IMR-90 (cell line): Measurements from ENCODE around the gene SAMD11. TPM values are rescaled to one million over a fixed set of nuclear protein-coding genes. Genes with fewer than 3 reads are reported as not detected.
A peak's percentile ranks its signal among the peaks of the same experiment; 100 is the strongest.

Experiments used
- ATAC-seq: fragments of 200-7000 bp; cut with Tn5 transposase; 2 replicates; pipeline ENCODE4 v1.9.1; 2020; ENCODE audit warnings: low read depth, mild to moderate bottlenecking, moderate library complexity
- BruUV-seq: library from RNA; stranded (reverse); fragments of 400-500 nt; replicated peaks from 2 replicates; lab custom pipeline; 2021; lab: Mats Ljungman, UMichigan
- CTCF ChIA-PET: fragments of 300-600 bp; formaldehyde crosslinking; extraction: SDS; loops from one replicate; lab custom pipeline; 2021; ENCODE audit warnings: antibody characterized with exemption; lab: Yijun Ruan, JAX
- POLR2A ChIA-PET: fragments of 300-600 bp; sonication (Branson Sonifier 250); formaldehyde crosslinking; loops from one replicate; lab custom pipeline; 2022; ENCODE audit warnings: antibody characterized with exemption; ENCODE audit not compliant: unreplicated experiment; lab: Charles Lee
- DNase-seq: peaks from one replicate; pipeline ENCODE4 v3.0.0; 2013
- H2AFZ ChIP-seq: replicated peaks from 2 replicates; pipeline ENCODE3; 2013; ENCODE audit warnings: low read length, mild to moderate bottlenecking; ENCODE audit not compliant: poor library complexity
- H2AK5ac ChIP-seq: 2 replicates; pipeline ENCODE4 v1.6.1; 2013; ENCODE audit warnings: low read depth, low read length, inconsistent platforms
- H2AK9ac ChIP-seq: replicated peaks from 2 replicates; pipeline ENCODE3; 2013; ENCODE audit warnings: mild to moderate bottlenecking, low read depth, low read length, moderate library complexity; ENCODE audit not compliant: poor library complexity
- H2BK120ac ChIP-seq: 2 replicates; pipeline ENCODE4 v1.6.1; 2013; ENCODE audit warnings: low read depth, low read length, inconsistent platforms
- H2BK15ac ChIP-seq: 3 replicates; pipeline ENCODE4 v1.6.1; 2013; ENCODE audit warnings: low read depth, low read length, inconsistent platforms
- H2BK20ac ChIP-seq: 2 replicates; pipeline ENCODE4 v1.6.1; 2013; ENCODE audit warnings: low read depth, mild to moderate bottlenecking, inconsistent platforms, low read length, moderate library complexity
- H2BK5ac ChIP-seq: 2 replicates; pipeline ENCODE4 v1.6.1; 2013; ENCODE audit warnings: mild to moderate bottlenecking, low read depth, low read length, inconsistent platforms; ENCODE audit not compliant: poor library complexity, severe bottlenecking
- H3K14ac ChIP-seq: replicated peaks from 2 replicates; pipeline ENCODE4 v1.6.1; 2013; ENCODE audit warnings: low read depth, low read length, inconsistent platforms
- H3K18ac ChIP-seq: 2 replicates; pipeline ENCODE4 v1.6.1; 2013; ENCODE audit warnings: low read depth, low read length, control low read depth
- H3K23ac ChIP-seq: 2 replicates; pipeline ENCODE4 v1.6.1; 2013; ENCODE audit warnings: low read depth, low read length, inconsistent platforms
- H3K27ac ChIP-seq: 2 replicates; pipeline ENCODE4 v1.5.1; 2013; ENCODE audit warnings: mild to moderate bottlenecking, control low read depth, low read length; ENCODE audit not compliant: insufficient read depth
- H3K27me3 ChIP-seq: 2 replicates; pipeline ENCODE4 v1.6.1; 2013; ENCODE audit warnings: low read length; ENCODE audit not compliant: control insufficient read depth, insufficient read depth
- H3K36me3 ChIP-seq: 2 replicates; pipeline ENCODE4 v1.6.1; 2013; ENCODE audit warnings: low read length, mixed read lengths; ENCODE audit not compliant: control insufficient read depth, insufficient read depth
- H3K4ac ChIP-seq: 2 replicates; pipeline ENCODE4 v1.6.1; 2013; ENCODE audit warnings: low read depth, low read length, inconsistent platforms
- H3K4me1 ChIP-seq: 2 replicates; pipeline ENCODE4 v1.6.1; 2013; ENCODE audit warnings: low read length, mixed read lengths; ENCODE audit not compliant: control insufficient read depth, insufficient read depth
- H3K4me2 ChIP-seq: 2 replicates; pipeline ENCODE4 v1.6.1; 2013; ENCODE audit warnings: low read depth, mild to moderate bottlenecking, control low read depth, low read length, moderate library complexity
- H3K4me3 ChIP-seq: 2 replicates; pipeline ENCODE4 v1.5.1; 2013; ENCODE audit warnings: low read depth, mild to moderate bottlenecking, control low read depth, low read length, moderate library complexity; ENCODE audit not compliant: insufficient read depth
- H3K56ac ChIP-seq: 2 replicates; pipeline ENCODE4 v1.6.1; 2013; ENCODE audit warnings: low read length, inconsistent platforms; ENCODE audit not compliant: insufficient read depth; ENCODE audit errors: extremely low read depth
- H3K79me1 ChIP-seq, 2 experiments: 2 replicates each; pipeline ENCODE4 v1.6.1; 2013; ENCODE audit warnings: low read length in 2 of 2, inconsistent platforms in 1 of 2, low read depth in 1 of 2
- H3K9ac ChIP-seq: 2 replicates; pipeline ENCODE4 v1.6.1; 2013; ENCODE audit warnings: low read depth, low read length, control low read depth
- H3K9me1 ChIP-seq: 2 replicates; pipeline ENCODE4 v1.6.1; 2013; ENCODE audit warnings: low read length, inconsistent platforms; ENCODE audit not compliant: insufficient read depth
- H3K9me3 ChIP-seq: 2 replicates; pipeline ENCODE4 v1.6.1; 2013; ENCODE audit warnings: low read length; ENCODE audit not compliant: control insufficient read depth, insufficient read depth
- H4K20me1 ChIP-seq: 2 replicates; pipeline ENCODE4 v1.6.1; 2013; ENCODE audit warnings: low read length, inconsistent platforms; ENCODE audit not compliant: insufficient read depth
- H4K5ac ChIP-seq: 2 replicates; pipeline ENCODE4 v1.6.1; 2013; ENCODE audit warnings: mild to moderate bottlenecking, low read depth, low read length, control low read depth
- H4K8ac ChIP-seq, 2 experiments: 2 replicates each; pipeline ENCODE4 v1.6.1; 2013; ENCODE audit warnings: low read depth in 2 of 2, low read length in 2 of 2, control low read depth in 1 of 2, inconsistent platforms in 1 of 2
- H4K91ac ChIP-seq: 2 replicates; pipeline ENCODE4 v1.6.1; 2013; ENCODE audit warnings: low read depth, low read length, inconsistent platforms; ENCODE audit not compliant: insufficient read depth
- BHLHE40 ChIP-seq: fragments of 150-350 bp; IDR thresholded peaks from 2 replicates; pipeline ENCODE4 v1.6.1; 2016; ENCODE audit warnings: mild to moderate bottlenecking, low read depth, low read length
- CEBPB ChIP-seq: IDR thresholded peaks from 2 replicates; pipeline ENCODE4 v1.6.1; 2012; ENCODE audit warnings: low read depth, low read length, improper control_type of control experiment
- CTCF ChIP-seq: conservative IDR thresholded peaks from 2 replicates; pipeline ENCODE4 v1.5.1; 2012; ENCODE audit warnings: mild to moderate bottlenecking, low read depth, low read length, improper control_type of control experiment
- ELK1 ChIP-seq: fragments of 150-350 bp; IDR thresholded peaks from 2 replicates; pipeline ENCODE4 v1.6.1; 2016; ENCODE audit warnings: low read depth, mild to moderate bottlenecking, low read length, moderate library complexity, borderline replicate concordance
- FOS ChIP-seq: fragments of 150-350 bp; IDR thresholded peaks from 2 replicates; pipeline ENCODE4 v1.6.1; 2016; ENCODE audit warnings: low read depth, low read length
- MAFK ChIP-seq: IDR thresholded peaks from 2 replicates; pipeline ENCODE4 v1.6.1; 2012; ENCODE audit warnings: low read depth, low read length, improper control_type of control experiment
- MAZ ChIP-seq: IDR thresholded peaks from 2 replicates; pipeline ENCODE4 v1.6.1; 2012; ENCODE audit warnings: low read depth, mild to moderate bottlenecking, low read length, improper control_type of control experiment, moderate library complexity, borderline replicate concordance
- MXI1 ChIP-seq: IDR thresholded peaks from 2 replicates; pipeline ENCODE4 v1.6.1; 2012; ENCODE audit warnings: low read depth, mild to moderate bottlenecking, low read length, moderate library complexity, borderline replicate concordance
- NFE2L2 ChIP-seq: fragments of 150-350 bp; IDR thresholded peaks from 2 replicates; pipeline ENCODE4 v1.6.1; 2016; ENCODE audit warnings: low read depth, mild to moderate bottlenecking, low read length
- POLR2A ChIP-seq: IDR thresholded peaks from 2 replicates; pipeline ENCODE4 v1.6.1; 2012; ENCODE audit warnings: mild to moderate bottlenecking, low read depth, low read length
- RAD21 ChIP-seq: IDR thresholded peaks from 2 replicates; pipeline ENCODE4 v1.6.1; 2012; ENCODE audit warnings: low read length, improper control_type of control experiment
- RCOR1 ChIP-seq: IDR thresholded peaks from 2 replicates; pipeline ENCODE4 v1.6.1; 2012; ENCODE audit warnings: mild to moderate bottlenecking, low read length, improper control_type of control experiment; ENCODE audit not compliant: insufficient replicate concordance
- RFX5 ChIP-seq: IDR thresholded peaks from 2 replicates; pipeline ENCODE4 v1.8.0; 2012; ENCODE audit warnings: low read depth, mild to moderate bottlenecking, low read length, moderate library complexity
- USF2 ChIP-seq: fragments of 150-350 bp; IDR thresholded peaks from 2 replicates; pipeline ENCODE4 v1.6.1; 2017; ENCODE audit warnings: mild to moderate bottlenecking, antibody characterized with exemption, low read length, low read depth
- WGBS, 2 experiments: methylation state at CpG; one replicate each; pipeline versions ENCODE4 v1.1.5 to v1.1.7; 2013; ENCODE audit warnings: missing lambda C conversion rate in 2 of 2; ENCODE audit not compliant: insufficient read length in 1 of 2; ENCODE audit errors: extremely low coverage in 2 of 2; 5-methylcytosine and 5-hydroxymethylcytosine counted together
- dilution Hi-C: fragments of 300-500 bp; cut with HindIII; formaldehyde crosslinking; loops from one replicate; pipeline ENCODE4 v1.14.3; 2018; ENCODE audit warnings: low sequenced_read_pairs; ENCODE audit not compliant: unreplicated experiment
- in situ Hi-C: fragments of 300-500 bp; cut with MboI; formaldehyde crosslinking; loops from 3 replicates; pipeline ENCODE4 v1.14.3; 2019; ENCODE audit warnings: low sequenced_read_pairs, inconsistent platforms, mixed read lengths
- intact Hi-C: fragments of 100-400 bp; cut with micrococcal nuclease; formaldehyde crosslinking; loops from 2 replicates; pipeline ENCODE4 v1.10.0; 2022
- polyA plus RNA-seq, 3 experiments: library from polyadenylated mRNA; depleted of rRNA; stranded (reverse); fragments of >200 nt; gene quantifications; 2 replicates each; pipeline ENCODE4 v1.2.3, GENCODE V29; 2012; ENCODE audit warnings: low replicate concordance in 1 of 3
- total RNA-seq: library from RNA; depleted of rRNA; stranded (reverse); fragments of >200 nt; gene quantifications from 2 replicates; pipeline ENCODE4 v1.2.3, GENCODE V29; 2012

The SAMD11 gene
- total and polyA plus RNA-seq, 2 of the 4 experiments (the other 2 are of a cell fraction), result 5.9 to 22.9 TPM

GRCh38 chr1:966704-967300 lies 43.1 kb downstream of the SAMD11 start:
- peak overlapping the region; percentile 91 for H2AFZ ChIP-seq
- intact Hi-C loops, result no loop called here
- DNase-seq, result peak; percentile 50

More at GRCh38 chr1:966704-967300, 43.1 kb downstream of the SAMD11 start:
- H2BK15ac ChIP-seq, result no peak overlapping the region; the same call in 2 of the 3 replicates
- no peak overlapping the region for H2BK20ac ChIP-seq
- H4K5ac ChIP-seq, result peak overlapping the region; percentile 86; the same call in 1 of the 2 replicates
- BruUV-seq, result no TSS peak
- peak overlapping the region; percentile 75 for H3K4ac ChIP-seq
- dilution Hi-C loops, result no loop called here
- H3K9me3 ChIP-seq, result no peaks in the 10 kb centered on the region
- peak overlapping the region; percentile 66 for H2BK120ac ChIP-seq
- H3K9me1 ChIP-seq, result peaks cover 6% of the 10 kb centered on the region
- H3K14ac ChIP-seq, result peak overlapping the region; percentile 62
- in situ Hi-C loops, result no loop called here
- H3K9ac ChIP-seq, result peak overlapping the region; percentile 85
- POLR2A ChIA-PET, result no interaction called here
- TF ChIP-seq USF2 (peak; percentile 25; the same call in 1 of the 2 replicates), RFX5 (no peak), MXI1 (peak; percentile 51; the same call in 1 of the 2 replicates), RAD21 (0 out of 2 replicates have a peak, but pooled peaks have one; percentile 7), CTCF (no peak), ELK1 (no peak), BHLHE40 (peak; percentile 58; the same call in 1 of the 2 replicates), MAFK (no peak), CEBPB (no peak), MAZ (peak; percentile 84; the same call in 1 of the 2 replicates), POLR2A (peak; percentile 74), RCOR1 (no peak), FOS (no peak), NFE2L2 (no peak)
- CTCF ChIA-PET, result no interaction called here
- ATAC-seq, result peak; percentile 97
- H4K91ac ChIP-seq, result peak overlapping the region; percentile 87
- peak overlapping the region; percentile 94 for H2AK5ac ChIP-seq
- H4K8ac ChIP-seq, result peak overlapping the region; percentile 76 to 89; a peak in 3 of 4 replicates
- peaks cover 6% of the 10 kb centered on the region; the same call in 1 of the 2 replicates for H3K4me1 ChIP-seq
- H4K20me1 ChIP-seq, result no peaks in the 10 kb centered on the region; the same call in 1 of the 2 replicates
- H2AK9ac ChIP-seq, result peak overlapping the region; percentile 93
- H3K27ac ChIP-seq, result peak overlapping the region; percentile 78; the same call in 1 of the 2 replicates
- H3K56ac ChIP-seq, result no peak overlapping the region; the same call in 1 of the 2 replicates
- peak overlapping the region; percentile 92 for H3K4me3 ChIP-seq
- H3K23ac ChIP-seq, result peak overlapping the region; percentile 61; the same call in 1 of the 2 replicates
- 7% methylated on average over 17 of the region's 60 CpGs; no CpG with 5 or more reads in 1 of the 2 experiments for WGBS, 2 experiments
- peak overlapping the region; percentile 77; the same call in 1 of the 2 replicates for H3K18ac ChIP-seq
- peaks cover under 1 to 16% of the 10 kb centered on the region in 2 experiments; a peak in 3 of 4 replicates for H3K79me1 ChIP-seq
- peak overlapping the region; percentile 96 for H3K4me2 ChIP-seq
- H3K36me3 ChIP-seq, result peaks cover 17% of the 10 kb centered on the region
- H2BK5ac ChIP-seq, result peak overlapping the region; percentile 83
- peaks cover 5% of the 10 kb centered on the region; the same call in 1 of the 2 replicates for H3K27me3 ChIP-seq
